Endothelial cell of umbilical vein (primary cell): ENCODE measurements around the gene PAQR4. TPM values are rescaled to one million over a fixed set of nuclear protein-coding genes. Genes with fewer than 3 reads are reported as not detected.

Source experiments
- BruUV-seq: library from RNA; stranded (reverse); fragments of 400-500 nt; replicated peaks from 2 replicates; lab custom pipeline; 2021; lab: Mats Ljungman, UMichigan
- CTCF ChIA-PET: fragments of 300-600, 350-600 bp; sonication (Branson Sonifier 250); formaldehyde crosslinking; loops from one replicate; lab custom pipeline; 2021; ENCODE audit warnings: antibody characterized with exemption, inconsistent platforms; lab: Charles Lee
- POLR2A ChIA-PET: fragments of 300-600, 350-600 bp; sonication (Branson Sonifier 250); formaldehyde crosslinking; loops from one replicate; lab custom pipeline; 2021; ENCODE audit warnings: antibody characterized with exemption, inconsistent platforms; lab: Charles Lee
- DNase-seq: peaks from one replicate; pipeline ENCODE4 v3.0.0-alpha.2; 2011; ENCODE audit warnings: low read depth, low spot score
- FAIRE-seq: peaks from 2 replicates; lab custom pipeline; 2011; peaks lifted over from hg19 to GRCh38; lab: Jason Lieb, UNC
- H2AFZ ChIP-seq: 2 replicates; pipeline ENCODE4 v1.6.0; 2012; ENCODE audit warnings: low read depth, low read length, control low read depth, inconsistent platforms
- H3K27ac ChIP-seq: 2 replicates; pipeline ENCODE4 v1.5.1; 2011; ENCODE audit warnings: low read depth, mild to moderate bottlenecking, control low read depth, low read length, moderate library complexity; ENCODE audit not compliant: insufficient read depth
- H3K27me3 ChIP-seq, 2 experiments: 2 replicates each; pipeline versions ENCODE4 v1.6.0 to v1.6.1; 2011; ENCODE audit warnings: low read length in 2 of 2, mixed read lengths in 1 of 2; ENCODE audit not compliant: control insufficient read depth in 2 of 2, insufficient read depth in 2 of 2
- H3K36me3 ChIP-seq, 2 experiments: 2 replicates in 1 of 2; 3 replicates in 1 of 2; pipeline ENCODE4 v1.5.1; 2011; ENCODE audit warnings: low read length in 2 of 2, mild to moderate bottlenecking in 1 of 2, moderate library complexity in 1 of 2; ENCODE audit not compliant: control insufficient read depth in 2 of 2, insufficient read depth in 2 of 2; ENCODE audit errors: extremely low read depth in 1 of 2
- H3K4me1 ChIP-seq: 3 replicates; pipeline ENCODE4 v1.5.1; 2011; ENCODE audit warnings: mild to moderate bottlenecking, low read length; ENCODE audit not compliant: control insufficient read depth, insufficient read depth; ENCODE audit errors: extremely low read depth
- H3K4me2 ChIP-seq: 2 replicates; pipeline ENCODE4 v1.6.1; 2011; ENCODE audit warnings: low read length, control low read depth, mixed read lengths; ENCODE audit not compliant: insufficient read depth
- H3K4me3 ChIP-seq, 3 experiments: fragments of 200-600 bp in 1 of 3; sonication (generic), shearing (Covaris generic) in 1 of 3; replicated peaks in 1 of 3; 2 replicates each; pipeline ENCODE4 v1.5.1; 2011 to 2016; ENCODE audit warnings: control low read depth in 3 of 3, low read length in 3 of 3, mild to moderate bottlenecking in 2 of 3, inconsistent platforms in 1 of 3, low read depth in 1 of 3, moderate library complexity in 1 of 3; ENCODE audit not compliant: insufficient read depth in 1 of 3
- H3K79me2 ChIP-seq: 2 replicates; pipeline ENCODE4 v1.6.0; 2012; ENCODE audit warnings: low read length, inconsistent platforms; ENCODE audit not compliant: control insufficient read depth, insufficient read depth
- H3K9ac ChIP-seq: replicated peaks from 2 replicates; pipeline ENCODE3; 2011; ENCODE audit warnings: low read length, control low read depth; ENCODE audit not compliant: insufficient read depth; ENCODE audit errors: extremely low read depth
- H3K9me1 ChIP-seq: replicated peaks from 3 replicates; pipeline ENCODE4 v1.6.0; 2011; ENCODE audit warnings: mild to moderate bottlenecking, low read length; ENCODE audit not compliant: control insufficient read depth, insufficient read depth; ENCODE audit errors: extremely low read depth
- H3K9me3 ChIP-seq: replicated peaks from 2 replicates; pipeline ENCODE4 v1.5.1; 2012; ENCODE audit warnings: low read length, inconsistent platforms; ENCODE audit not compliant: control insufficient read depth, insufficient read depth
- H4K20me1 ChIP-seq: replicated peaks from 2 replicates; pipeline ENCODE3; 2011; ENCODE audit warnings: mild to moderate bottlenecking, low read length; ENCODE audit not compliant: control insufficient read depth, insufficient read depth; ENCODE audit errors: extremely low read depth
- EZH2 ChIP-seq: IDR thresholded peaks from 2 replicates; pipeline ENCODE4 v1.6.1; 2012; ENCODE audit warnings: borderline replicate concordance, low read depth, mild to moderate bottlenecking, moderate library complexity, low read length, inconsistent platforms; ENCODE audit not compliant: severe bottlenecking
- FOS ChIP-seq: IDR thresholded peaks from 2 replicates; pipeline ENCODE4 v1.6.1; 2011; ENCODE audit warnings: mild to moderate bottlenecking, low read length, moderate library complexity, borderline replicate concordance; ENCODE audit not compliant: insufficient read depth
- GATA2 ChIP-seq: IDR thresholded peaks from 2 replicates; pipeline ENCODE4 v1.7.0; 2011; ENCODE audit warnings: low read depth, mild to moderate bottlenecking, moderate library complexity, mixed read lengths, low read length; ENCODE audit not compliant: insufficient read length, insufficient read depth
- JUN ChIP-seq: IDR thresholded peaks from 2 replicates; pipeline ENCODE4 v1.6.1; 2011; ENCODE audit warnings: borderline replicate concordance, low read depth; ENCODE audit not compliant: insufficient read length, insufficient read depth
- MYC ChIP-seq: IDR thresholded peaks from one replicate; pipeline ENCODE4 v1.6.1; 2011; ENCODE audit warnings: mild to moderate bottlenecking, low read depth, low read length
- POLR2A ChIP-seq: IDR thresholded peaks from 2 replicates; pipeline ENCODE4 v1.6.1; 2012; ENCODE audit warnings: low read depth, mild to moderate bottlenecking, control low read depth, low read length
- POLR2AphosphoS5 ChIP-seq: IDR thresholded peaks from 2 replicates; pipeline ENCODE4 v1.6.1; 2012; ENCODE audit warnings: low read depth, mild to moderate bottlenecking, control low read depth, low read length, moderate library complexity; ENCODE audit not compliant: insufficient read depth
- dilution Hi-C: fragments of 300-500 bp; cut with MboI; formaldehyde crosslinking; loops from one replicate; pipeline ENCODE4 v1.15.0; 2019; ENCODE audit warnings: low sequenced_read_pairs; ENCODE audit not compliant: extremely low pct_ligation_motif_present
- intact Hi-C: fragments of 100-400 bp; cut with micrococcal nuclease; formaldehyde crosslinking; loops from one replicate; pipeline ENCODE4 v1.10.0; 2022
- polyA plus RNA-seq, 4 experiments: library from polyadenylated mRNA; depleted of rRNA in 3 of 4; stranded (reverse) in 3 of 4; unstranded in 1 of 4; fragments of >200 nt; gene quantifications; 2 replicates each; pipeline versions ENCODE4 v1.2.1 to v1.2.3, GENCODE V29; 2011 to 2012; ENCODE audit warnings: missing spikeins in 1 of 4
- total RNA-seq: library from RNA; stranded (reverse); gene quantifications from 2 replicates; pipeline ENCODE4 v1.2.3, GENCODE V29; 2021
- TF ChIP-seq, protein P1 (sequence below): IDR thresholded peaks from 2 replicates; pipeline ENCODE4 v1.6.1; 2011; ENCODE audit not compliant: insufficient read depth, insufficient read length
- TF ChIP-seq, protein P2 (sequence below), 2 donors: IDR thresholded peaks; 1 replicate in 1 of 2; 2 replicates in 1 of 2; pipeline ENCODE4 v1.5.1; 2011; ENCODE audit warnings: low read length in 2 of 2, mild to moderate bottlenecking in 2 of 2, moderate library complexity in 2 of 2, control low read depth in 1 of 2, inconsistent platforms in 1 of 2, low read depth in 1 of 2; ENCODE audit not compliant: insufficient read depth in 1 of 2; ENCODE audit errors: extremely low read depth in 1 of 2

Gene PAQR4
- total and polyA plus RNA-seq, 2 donors (not counting 3 experiments of a cell fraction or from before 2014, with no cell fraction given): 23.8 to 31.2 TPM

- Histone ChIP-seq H3K9me1 (no peaks in the 10 kb centered on the region), H3K27ac (no peak overlapping the region), H3K9ac (no peak overlapping the region), H3K4me1 (peaks cover 10% of the 10 kb centered on the region), H3K27me3 (no peaks in the 10 kb centered on the region), H3K4me2 (no peak overlapping the region), H4K20me1 (no peaks in the 10 kb centered on the region), H3K79me2 (peaks cover 5% of the 10 kb centered on the region), H3K4me3 (no peak overlapping the region), H3K9me3 (no peaks in the 10 kb centered on the region), H2AFZ (no peak overlapping the region), H3K36me3 (no peaks in the 10 kb centered on the region)
- TF ChIP-seq POLR2A (no peak), GATA2 (no peak), POLR2AphosphoS5 (no peak), EZH2 (no peak)
- TF ChIP-seq, protein P1, sequence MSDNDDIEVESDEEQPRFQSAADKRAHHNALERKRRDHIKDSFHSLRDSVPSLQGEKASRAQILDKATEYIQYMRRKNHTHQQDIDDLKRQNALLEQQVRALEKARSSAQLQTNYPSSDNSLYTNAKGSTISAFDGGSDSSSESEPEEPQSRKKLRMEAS: no peak
- no TSS peak for BruUV-seq
- FAIRE-seq (peak; percentile 38), DNase-seq (no peak)
- intact Hi-C loops (no loop called here), dilution Hi-C loops (no loop called here)
- ChIA-PET CTCF (interaction anchor here (1.6 to 2.8 kb wide), 4 partner anchors 11 to 54 kb away, joined by 3 to 10 read pairs (median 6); no protein-coding TSS in a partner anchor), POLR2A (interaction anchor here (0.7 to 1.5 kb wide), 2 partner anchors 9 to 66 kb away, joined by 3 read pairs; no protein-coding TSS in a partner anchor)
Measured at GRCh38 chr16:2981177-2981898, 12.2 kb downstream of the PAQR4 start.

DNA sequence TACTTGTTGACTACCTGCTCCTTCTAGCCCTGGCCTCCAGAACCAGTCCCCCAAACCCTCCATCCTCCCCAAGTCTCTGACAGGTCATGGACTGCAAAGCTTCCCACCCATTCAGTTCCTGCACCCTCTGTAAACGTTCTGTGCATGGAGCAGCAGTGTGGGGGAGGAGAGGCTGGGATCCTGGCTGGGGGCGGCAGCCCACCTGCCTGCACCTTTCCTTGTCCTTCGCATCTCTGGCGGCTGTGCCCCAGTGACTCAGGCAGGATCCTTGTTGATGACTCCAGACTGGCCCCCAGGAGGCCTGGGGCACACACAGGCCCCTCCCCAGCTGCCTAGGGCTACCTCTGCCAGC, 12.7 kb downstream of the PAQR4 start:
- dilution Hi-C loops (no loop called here), intact Hi-C loops (no loop called here)
- no peak for TF ChIP-seq FOS
- TF ChIP-seq GATA2: no peak
- TF ChIP-seq POLR2AphosphoS5: no peak
- TF ChIP-seq, protein P1: no peak
- TF ChIP-seq, protein P2, sequence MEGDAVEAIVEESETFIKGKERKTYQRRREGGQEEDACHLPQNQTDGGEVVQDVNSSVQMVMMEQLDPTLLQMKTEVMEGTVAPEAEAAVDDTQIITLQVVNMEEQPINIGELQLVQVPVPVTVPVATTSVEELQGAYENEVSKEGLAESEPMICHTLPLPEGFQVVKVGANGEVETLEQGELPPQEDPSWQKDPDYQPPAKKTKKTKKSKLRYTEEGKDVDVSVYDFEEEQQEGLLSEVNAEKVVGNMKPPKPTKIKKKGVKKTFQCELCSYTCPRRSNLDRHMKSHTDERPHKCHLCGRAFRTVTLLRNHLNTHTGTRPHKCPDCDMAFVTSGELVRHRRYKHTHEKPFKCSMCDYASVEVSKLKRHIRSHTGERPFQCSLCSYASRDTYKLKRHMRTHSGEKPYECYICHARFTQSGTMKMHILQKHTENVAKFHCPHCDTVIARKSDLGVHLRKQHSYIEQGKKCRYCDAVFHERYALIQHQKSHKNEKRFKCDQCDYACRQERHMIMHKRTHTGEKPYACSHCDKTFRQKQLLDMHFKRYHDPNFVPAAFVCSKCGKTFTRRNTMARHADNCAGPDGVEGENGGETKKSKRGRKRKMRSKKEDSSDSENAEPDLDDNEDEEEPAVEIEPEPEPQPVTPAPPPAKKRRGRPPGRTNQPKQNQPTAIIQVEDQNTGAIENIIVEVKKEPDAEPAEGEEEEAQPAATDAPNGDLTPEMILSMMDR (IDR thresholded peaks at IDR 0.05; ENCODE audit: extremely low read depth in 1 of 2, insufficient read depth in 1 of 2, low read depth in 1 of 2, low read length in 2 of 2): no peak
- no peak for TF ChIP-seq JUN
- no peak for TF ChIP-seq POLR2A
- no peak for TF ChIP-seq EZH2
- TF ChIP-seq MYC: no peak
- Histone ChIP-seq H4K20me1 (no peaks in the 10 kb centered on the region), H3K4me2 (no peak overlapping the region), H3K4me3 (no peak overlapping the region), H3K9me1 (no peaks in the 10 kb centered on the region), H3K36me3 (no peaks in the 10 kb centered on the region), H3K27me3 (no peaks in the 10 kb centered on the region), H3K9ac (no peak overlapping the region), H3K27ac (no peak overlapping the region), H2AFZ (no peak overlapping the region), H3K4me1 (peaks cover 10% of the 10 kb centered on the region), H3K79me2 (peaks cover 5% of the 10 kb centered on the region), H3K9me3 (no peaks in the 10 kb centered on the region)
- FAIRE-seq (no peak), DNase-seq (no peak)
- BruUV-seq: no TSS peak
- ChIA-PET CTCF (interaction anchor here (1.6 to 2.8 kb wide), 4 partner anchors 11 to 55 kb away, joined by 3 to 10 read pairs (median 6); no protein-coding TSS in a partner anchor), POLR2A (no interaction called here)
